NCI-H510A treated with DMSO at 0.1 percent for 48 hours (cell line): ENCODE results near the gene RAD51B.
A peak's percentile ranks its signal among the peaks of the same experiment; 100 is the strongest.

Source experiments
- DNase-seq: peaks from one replicate; lab custom pipeline; 2025; lab: John Stamatoyannopoulos, UW

Gene RAD51B

DNA sequence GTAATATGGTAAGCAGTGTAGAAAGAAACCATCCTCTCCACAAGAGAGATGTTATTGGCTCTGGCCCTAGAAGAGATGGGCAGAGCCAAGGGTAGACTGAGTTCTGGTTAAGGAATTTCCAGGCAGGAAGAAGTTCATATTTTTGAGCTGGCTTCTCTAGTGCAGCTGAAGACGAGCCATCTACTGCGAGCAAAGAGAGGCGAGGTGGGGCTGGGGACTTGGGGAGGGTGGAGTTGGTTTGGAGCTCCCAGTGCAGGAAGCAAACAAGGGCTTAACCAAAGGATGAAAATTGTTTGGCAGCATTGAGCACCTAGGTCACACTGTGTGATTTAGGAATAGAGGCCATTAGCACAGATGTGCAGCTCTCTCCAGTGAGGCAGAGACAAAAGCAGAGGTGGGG is 733.7 kb downstream of the RAD51B start:
- DNase-seq = no peak

DNA sequence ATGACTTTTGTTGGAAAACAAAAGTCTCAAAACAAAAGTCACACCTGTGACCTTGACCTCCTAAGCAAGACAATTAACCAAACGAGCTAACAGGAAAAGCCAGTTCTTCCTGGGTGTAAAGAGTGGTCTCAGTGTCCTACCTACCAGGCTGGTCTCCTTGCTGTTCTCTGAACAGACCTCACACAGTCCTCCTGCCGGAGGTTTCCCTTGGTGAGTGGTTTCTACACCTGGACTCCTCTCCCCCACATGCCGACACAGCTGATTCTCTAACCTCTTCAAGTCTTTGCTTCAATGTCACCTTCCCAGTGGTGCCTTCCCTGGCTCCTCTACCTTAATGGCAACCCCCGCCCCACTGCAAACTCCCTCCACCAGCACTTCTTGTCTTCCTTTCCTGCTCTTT is 734.7 kb downstream of the RAD51B start:
- peak; percentile 10 for DNase-seq

DNA sequence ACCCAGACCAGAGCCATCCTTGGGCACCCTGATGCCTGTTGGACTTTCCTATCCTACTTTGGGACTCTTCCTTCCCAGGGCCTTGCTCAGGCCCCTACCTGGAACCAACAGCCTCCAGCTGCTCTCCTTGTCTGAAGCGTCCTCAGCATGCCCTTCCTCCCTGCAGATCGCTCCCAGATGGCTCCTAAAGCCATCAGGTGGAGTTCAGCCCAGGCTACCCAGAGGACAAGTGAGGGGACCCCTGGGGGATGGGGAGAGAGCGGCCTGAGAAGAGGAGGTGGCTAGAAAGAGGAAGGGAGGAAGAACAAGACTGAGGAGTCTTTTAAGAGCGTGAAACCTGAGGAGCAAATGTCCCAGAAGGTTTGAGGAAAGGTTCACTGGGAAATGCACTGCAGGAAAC is 736.7 kb downstream of the RAD51B start:
- DNase-seq = no peak

DNA sequence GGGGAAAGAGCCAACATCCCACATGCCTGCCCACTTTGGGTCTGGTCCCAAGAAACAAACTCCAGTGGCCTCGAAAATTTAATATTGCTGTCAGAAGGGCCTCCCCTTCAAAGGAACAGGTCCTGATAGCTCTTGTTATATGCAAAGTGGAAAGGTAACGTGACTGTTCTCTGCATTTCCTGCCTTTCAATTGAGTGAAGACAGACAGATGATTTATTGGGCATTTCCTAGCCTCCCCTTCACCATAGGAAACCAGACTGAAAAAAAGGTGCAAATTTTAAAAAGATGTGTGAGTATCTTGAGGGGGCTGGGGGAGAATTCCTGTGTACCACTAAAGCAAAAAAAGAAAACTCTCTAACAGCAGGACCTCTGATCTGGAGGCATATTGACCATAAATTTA is 738.1 kb downstream of the RAD51B start:
- DNase-seq = no peak

DNA sequence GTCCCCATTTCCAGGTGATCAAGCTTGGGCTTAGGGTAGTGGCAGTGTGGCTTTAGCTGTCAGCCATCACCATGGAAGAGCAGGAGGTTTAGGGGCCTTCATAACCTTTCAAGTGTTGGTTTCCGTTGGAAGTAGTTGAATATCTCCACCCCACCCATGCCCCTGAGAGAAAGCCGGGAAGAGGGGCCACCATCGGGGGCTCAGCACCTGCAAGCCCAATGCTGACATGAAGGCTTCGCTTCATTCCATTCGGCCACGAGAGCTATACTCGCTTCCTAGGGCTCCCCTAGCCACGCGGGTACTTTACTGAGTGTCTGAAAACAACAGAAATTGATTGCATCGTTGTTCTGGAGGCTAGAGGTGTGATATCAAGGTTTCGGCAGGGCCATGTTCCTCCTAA is 738.5 kb downstream of the RAD51B start:
- no peak for DNase-seq

DNA sequence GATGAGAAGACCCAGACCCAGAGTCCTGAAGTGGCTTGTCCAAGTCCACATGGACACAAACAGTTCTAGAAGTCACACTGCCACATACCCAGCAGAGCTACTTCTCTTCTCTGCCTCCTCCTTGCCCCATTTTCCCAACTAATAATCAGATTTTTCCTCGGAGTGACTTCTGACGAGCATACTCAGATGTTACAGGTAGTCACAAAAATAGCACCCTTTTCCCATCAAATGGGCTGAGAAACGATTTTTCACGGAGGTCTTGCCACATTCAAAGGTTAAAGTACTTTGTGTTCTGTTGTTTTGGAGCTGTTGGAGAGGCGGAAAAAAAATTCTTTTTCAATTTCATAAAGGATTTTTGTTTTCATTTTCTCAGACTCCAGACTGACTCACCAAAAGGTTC is 740.4 kb downstream of the RAD51B start:
- no peak for DNase-seq

GRCh38 chr14:68561531-68562007 is 742.0 kb downstream of the RAD51B start:
- peak; percentile 3 for DNase-seq

DNA sequence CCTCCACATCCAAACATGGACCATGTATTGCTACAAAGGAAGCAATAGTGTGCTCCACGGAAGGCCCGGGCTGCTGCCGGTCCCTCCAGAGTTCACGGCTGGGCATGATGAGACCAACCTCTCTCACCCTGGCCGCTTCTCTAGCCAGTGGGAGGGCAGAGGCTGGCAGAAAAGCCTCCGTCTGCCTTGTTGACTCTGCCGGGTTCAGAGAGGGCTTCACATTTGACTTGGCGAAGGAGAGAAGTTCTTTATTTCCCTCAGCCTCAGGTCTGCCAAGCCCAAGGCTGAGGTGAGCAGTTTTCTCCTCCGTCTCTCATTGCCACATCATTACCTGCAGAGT is 743.3 kb downstream of the RAD51B start:
- DNase-seq = no peak

GRCh38 chr14:68563251-68564131 is 743.9 kb downstream of the RAD51B start:
- DNase-seq = no peak

DNA sequence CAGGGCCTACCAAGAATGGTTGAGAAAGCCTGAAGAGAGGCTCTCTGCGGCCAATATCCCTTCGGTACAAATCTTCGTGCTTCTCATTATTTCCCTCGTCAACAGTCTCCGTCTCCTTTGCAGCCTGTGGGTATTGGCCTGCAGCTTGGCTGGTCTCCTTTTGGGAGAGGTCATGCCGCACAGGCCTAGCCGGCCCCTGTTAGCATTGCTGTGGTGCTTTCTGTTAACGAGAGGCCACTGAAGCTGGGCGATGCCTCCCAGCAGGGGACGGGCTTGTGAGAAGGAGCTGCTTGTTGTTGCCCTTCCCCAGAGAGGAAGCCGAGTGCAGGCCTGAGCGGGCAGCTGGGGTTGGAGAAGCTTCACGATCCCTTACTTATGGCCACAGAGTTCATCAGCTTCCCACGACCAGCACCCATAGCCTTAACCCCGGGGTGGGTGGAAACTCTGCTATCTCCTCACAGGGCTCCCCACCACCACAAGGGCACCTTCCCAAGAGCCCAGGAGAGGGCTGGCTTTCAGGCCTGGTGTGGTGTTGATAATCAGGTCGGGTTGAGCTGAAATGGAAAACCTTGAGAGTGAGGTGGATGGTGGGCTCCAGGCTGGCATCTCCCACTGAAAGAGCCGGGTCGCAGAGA is 744.7 kb downstream of the RAD51B start:
- DNase-seq = no peak

- no peak for DNase-seq
Measured at GRCh38 chr14:68564826-68565759, 745.5 kb downstream of the RAD51B start.

DNA sequence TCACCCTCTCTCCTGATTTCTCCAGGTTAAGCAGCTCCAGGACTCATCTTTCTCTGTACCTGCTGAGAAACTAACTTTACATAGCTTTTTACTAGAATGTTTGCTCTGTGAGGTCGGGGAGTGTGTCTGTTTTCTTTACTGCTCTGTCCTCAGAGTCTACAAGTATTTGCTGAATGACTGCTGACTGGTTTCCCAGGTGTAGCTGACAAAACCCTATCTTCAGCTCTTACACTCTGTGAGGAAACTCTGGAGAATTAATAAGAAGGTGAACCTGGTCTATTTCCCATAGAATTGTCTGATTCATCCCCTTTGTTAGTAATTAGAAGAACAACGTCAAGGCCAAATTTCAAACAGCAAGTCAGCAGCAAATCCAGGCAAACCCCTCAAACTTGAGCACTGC is 746.5 kb downstream of the RAD51B start:
- no peak for DNase-seq

DNA sequence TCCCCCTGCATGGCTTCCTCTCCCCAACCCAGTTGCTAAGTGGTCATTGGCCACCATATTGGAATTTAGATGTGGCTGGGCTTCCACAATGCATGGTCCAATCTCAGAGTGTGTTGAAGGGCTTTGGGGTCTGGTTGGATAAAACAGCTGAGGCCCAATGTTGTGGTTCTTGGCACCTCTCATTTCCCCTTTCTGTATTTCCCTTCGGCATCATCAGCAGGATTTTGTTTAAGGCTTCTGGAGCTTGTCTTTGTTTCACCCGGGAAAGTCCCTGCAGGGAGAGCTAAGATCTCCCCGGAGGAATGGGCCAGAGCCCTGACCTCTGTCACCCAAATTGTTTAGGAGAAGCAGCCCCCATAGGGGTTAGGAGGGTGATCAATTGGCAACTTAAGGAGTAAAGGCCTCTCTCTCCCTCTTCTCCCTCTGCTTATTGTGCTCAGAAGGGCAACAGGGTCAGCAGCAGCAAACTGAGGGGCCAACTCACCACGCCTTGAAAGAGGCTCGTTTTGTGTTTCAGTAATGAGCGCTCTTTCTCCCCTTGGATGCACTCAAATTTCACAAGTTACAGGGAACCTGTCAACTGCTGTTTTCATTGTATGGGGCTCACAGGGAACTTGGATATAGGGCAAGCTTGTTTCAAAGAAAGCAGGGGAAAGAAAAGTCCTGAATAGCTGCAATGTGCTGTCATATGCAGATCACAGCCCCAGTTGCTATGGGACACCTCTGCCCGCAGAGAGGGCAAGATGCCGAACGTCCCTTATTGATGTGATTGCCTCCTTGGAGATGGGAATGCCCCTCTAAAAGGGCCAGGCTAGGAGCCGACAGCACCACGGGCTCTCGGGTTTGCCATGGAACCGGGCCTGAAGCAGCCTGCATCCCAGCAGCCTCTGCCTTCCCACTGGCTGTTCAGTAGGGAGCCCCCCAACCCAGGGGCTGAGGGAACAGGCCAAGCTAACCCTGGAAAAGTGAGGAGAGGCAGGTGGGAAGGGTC is 749.6 kb downstream of the RAD51B start:
- DNase-seq = no peak

DNA sequence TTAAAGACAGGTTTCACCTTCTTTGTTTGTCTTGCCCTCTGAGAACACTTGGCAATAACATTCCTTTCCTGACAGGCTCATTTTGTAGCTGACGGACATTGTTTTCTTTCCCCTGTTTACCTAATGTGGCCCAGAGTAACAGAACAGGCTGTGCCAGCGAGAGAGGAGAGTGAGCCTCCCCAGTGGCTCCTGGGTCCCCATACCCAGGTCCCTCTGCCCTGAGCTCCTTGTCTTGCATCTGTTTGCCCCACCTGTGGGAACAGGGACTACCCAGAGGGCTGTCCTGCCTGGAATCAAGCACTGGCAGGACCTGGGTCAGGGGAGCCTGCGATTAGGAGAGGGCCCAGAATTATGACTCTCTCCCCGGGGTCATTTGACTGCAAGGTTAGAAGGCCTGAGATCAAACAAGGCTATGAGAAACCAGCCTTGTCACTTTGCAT is 750.4 kb downstream of the RAD51B start:
- peak; percentile 13 for DNase-seq

DNA sequence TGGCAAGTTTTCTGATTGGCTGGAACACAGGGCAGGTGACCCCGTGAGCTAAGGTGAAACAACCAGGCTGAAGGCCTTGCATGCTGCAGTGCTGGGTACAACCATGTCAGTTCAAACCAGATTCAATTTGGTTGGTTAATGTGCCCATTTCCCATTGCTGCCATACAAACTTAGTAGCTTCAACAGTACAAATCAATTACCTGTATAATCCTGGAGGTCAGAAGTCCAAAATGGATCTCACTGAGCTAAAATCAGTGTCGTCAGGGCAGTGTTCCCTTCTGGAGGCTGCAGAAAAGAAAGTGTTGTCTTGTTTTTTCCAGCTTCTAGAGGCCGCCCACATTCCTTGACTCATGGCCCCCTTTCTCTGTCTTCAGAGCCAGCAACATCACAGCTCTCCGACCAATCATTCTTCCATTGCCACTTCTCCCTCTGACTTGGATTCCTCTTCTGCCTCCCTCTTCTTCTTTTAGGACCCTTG is 751.6 kb downstream of the RAD51B start:
- no peak for DNase-seq

GRCh38 chr14:68571928-68572525 is 752.4 kb downstream of the RAD51B start:
- DNase-seq = no peak

GRCh38 chr14:68573126-68573525 is 753.5 kb downstream of the RAD51B start:
- DNase-seq = no peak

DNA sequence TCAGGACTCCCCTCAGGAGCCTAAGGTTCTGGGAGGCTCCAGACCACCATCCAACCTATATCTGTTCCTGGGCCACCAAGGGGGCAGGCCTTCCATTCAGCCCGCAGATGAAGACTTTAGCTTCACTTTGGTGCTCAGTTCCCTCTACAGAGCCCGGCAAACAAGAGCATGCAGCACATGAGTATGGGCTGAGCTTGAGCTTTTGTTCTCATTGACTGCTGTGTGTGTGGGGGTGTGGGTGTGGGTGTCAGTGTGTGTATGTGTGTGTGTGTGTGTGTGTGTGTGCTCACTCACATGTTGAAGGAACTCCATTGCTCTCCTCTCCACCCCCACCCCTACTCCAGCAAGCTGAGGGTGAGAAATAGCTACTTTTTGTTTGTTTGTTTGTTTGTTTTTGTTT is 754.1 kb downstream of the RAD51B start:
- DNase-seq = no peak

DNA sequence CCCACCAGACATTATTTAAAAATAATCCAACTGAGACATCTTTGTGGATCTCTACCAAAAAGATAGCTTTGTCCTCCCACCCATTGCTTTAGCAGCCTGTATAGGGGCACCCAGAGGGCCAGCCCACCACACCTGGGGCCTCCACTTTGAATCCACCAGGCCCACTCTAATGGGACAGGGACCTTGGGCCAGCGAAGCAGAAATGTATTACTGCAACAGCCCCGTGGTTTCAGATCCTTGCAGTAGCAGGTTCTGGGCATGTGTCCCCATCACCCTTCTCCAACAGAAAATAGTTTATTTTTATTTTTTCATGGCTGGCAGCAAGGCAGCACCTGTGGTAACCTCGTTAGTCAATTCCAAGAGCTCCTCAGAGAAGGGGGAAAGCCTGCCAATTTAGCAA is 754.9 kb downstream of the RAD51B start:
- DNase-seq = no peak

DNA sequence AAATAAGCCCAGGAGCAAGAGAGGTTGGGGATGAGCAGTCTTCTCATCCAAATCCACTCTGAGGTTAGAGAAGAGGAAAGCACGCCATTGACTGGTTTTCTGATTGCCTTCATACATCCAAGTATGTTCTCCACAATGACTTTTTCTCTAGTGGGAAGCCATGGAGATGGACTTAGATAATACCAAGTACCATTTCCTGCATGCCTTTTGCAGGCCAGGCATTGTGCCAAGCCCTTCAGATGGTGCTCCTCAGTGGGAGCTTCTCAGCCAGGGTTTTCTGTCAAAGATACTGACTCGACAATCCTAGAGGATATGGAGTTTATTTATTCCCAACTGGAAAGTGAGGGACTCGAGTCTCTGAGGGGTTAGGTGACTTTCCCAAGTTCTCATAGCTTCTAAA is 755.3 kb downstream of the RAD51B start:
- DNase-seq = no peak

DNA sequence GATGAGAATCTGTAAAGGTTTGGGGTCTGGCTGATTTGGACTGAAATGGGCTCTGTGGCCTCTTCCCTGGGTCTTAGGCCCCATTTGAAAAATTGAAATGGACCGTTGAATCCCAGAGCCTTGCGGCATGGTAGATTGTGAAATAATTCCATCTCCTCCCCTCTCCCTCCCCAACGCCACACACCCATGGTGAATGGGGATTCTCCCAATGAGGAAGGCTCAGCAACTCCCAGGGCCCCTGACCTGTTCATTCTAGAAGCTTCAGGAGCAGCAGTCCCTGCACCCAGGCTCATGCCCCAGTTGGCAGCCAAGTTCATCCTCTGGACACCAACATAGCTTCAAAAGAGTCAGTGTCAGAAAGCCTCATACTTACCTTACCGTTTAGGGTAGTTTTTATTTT is 755.8 kb downstream of the RAD51B start:
- DNase-seq = no peak
